B cell (primary cell): ENCODE data around the gene OLFML1. TPM values are rescaled to one million over a fixed set of nuclear protein-coding genes. Genes with fewer than 3 reads are reported as not detected.

Source experiments
- ATAC-seq: fragments of 200-7000 bp; cut with Tn5 transposase; one replicate; pipeline ENCODE4 v1.10.0; 2021; ENCODE audit warnings: low read depth, mild to moderate bottlenecking, moderate number of reproducible peaks, moderate library complexity
- CTCF ChIA-PET: fragments of 350-600 bp; sonication (Branson Sonifier 250); formaldehyde crosslinking; loops from one replicate; lab custom pipeline; 2021; ENCODE audit warnings: antibody characterized with exemption, inconsistent platforms; lab: Charles Lee
- POLR2A ChIA-PET: fragments of 350-600 bp; sonication (Branson Sonifier 250); formaldehyde crosslinking; loops from one replicate; lab custom pipeline; 2021; ENCODE audit warnings: antibody characterized with exemption; lab: Charles Lee
- DNase-seq: peaks from one replicate; pipeline ENCODE4 v3.0.0; 2013
- H2AFZ ChIP-seq: 2 replicates; pipeline ENCODE4 v1.6.1; 2012; ENCODE audit warnings: mild to moderate bottlenecking, low read depth, low read length; ENCODE audit not compliant: insufficient read depth, poor library complexity, severe bottlenecking
- H3K27ac ChIP-seq, 2 donors: 1 replicate in 1 of 2; 2 replicates in 1 of 2; pipeline ENCODE4 v1.5.1; 2012 to 2013; ENCODE audit warnings: low read length in 2 of 2, mild to moderate bottlenecking in 2 of 2, moderate library complexity in 1 of 2
- H3K27me3 ChIP-seq, 4 experiments: fragments of 200-600 bp in 1 of 4; sonication (generic) in 1 of 4; replicated peaks in 1 of 4; 1 replicate in 2 of 4; 2 replicates in 2 of 4; pipeline versions ENCODE4 v1.6.1 to v1.7.0; 2013 to 2016; ENCODE audit warnings: low read length in 3 of 4, mild to moderate bottlenecking in 2 of 4, mixed read lengths in 1 of 4, moderate library complexity in 1 of 4; ENCODE audit not compliant: insufficient read depth in 4 of 4, control insufficient read depth in 3 of 4; ENCODE audit errors: control extremely low read depth in 1 of 4
- H3K36me3 ChIP-seq, 2 experiments: replicated peaks in 1 of 2; 1 replicate in 1 of 2; 2 replicates in 1 of 2; pipeline versions ENCODE4 v1.6.1 to v1.7.1; 2013; ENCODE audit warnings: low read length in 1 of 2; ENCODE audit not compliant: insufficient read depth in 2 of 2, control insufficient read depth in 1 of 2; ENCODE audit errors: control extremely low read depth in 1 of 2, extremely low read depth in 1 of 2
- H3K4me1 ChIP-seq, 2 donors: fragments of 200-600 bp in 1 of 2; sonication (generic) in 1 of 2; 1 replicate in 1 of 2; 2 replicates in 1 of 2; pipeline versions ENCODE4 v1.5.1 to v1.6.1; 2013 to 2017; ENCODE audit warnings: low read length in 2 of 2; ENCODE audit not compliant: control insufficient read depth in 2 of 2, insufficient read depth in 2 of 2
- H3K4me2 ChIP-seq: replicated peaks from 2 replicates; pipeline ENCODE3; 2012; ENCODE audit warnings: mild to moderate bottlenecking, low read depth, low read length; ENCODE audit not compliant: poor library complexity, severe bottlenecking
- H3K4me3 ChIP-seq, 5 experiments: fragments of 200-600 bp in 1 of 5; sonication (generic) in 1 of 5; 1 replicate in 3 of 5; 2 replicates in 2 of 5; pipeline versions ENCODE4 v1.5.1 to v1.7.0; 2011 to 2016; ENCODE audit warnings: low read length in 4 of 5, mild to moderate bottlenecking in 4 of 5, low read depth in 2 of 5, control low read depth in 1 of 5, moderate library complexity in 1 of 5; ENCODE audit not compliant: insufficient read depth in 1 of 5; ENCODE audit errors: control extremely low read depth in 1 of 5, extremely low read depth in 1 of 5
- H3K79me2 ChIP-seq: fragments of 200-600 bp; sonication (generic); one replicate; pipeline ENCODE4 v1.6.0; 2016; ENCODE audit warnings: low read length; ENCODE audit not compliant: control insufficient read depth, insufficient read depth
- H3K9ac ChIP-seq: fragments of 200-600 bp; sonication (generic); 2 replicates; pipeline ENCODE4 v1.6.1; 2017; ENCODE audit warnings: mild to moderate bottlenecking, low read length, moderate library complexity
- H3K9me3 ChIP-seq, 3 donors: one replicate each; pipeline versions ENCODE4 v1.6.1 to v1.7.1; 2013; ENCODE audit warnings: low read length in 2 of 3; ENCODE audit not compliant: control insufficient read depth in 2 of 3, insufficient read depth in 1 of 3; ENCODE audit errors: control extremely low read depth in 1 of 3
- H4K20me1 ChIP-seq: 2 replicates; pipeline ENCODE4 v1.6.0; 2012; ENCODE audit warnings: mild to moderate bottlenecking, low read length; ENCODE audit not compliant: insufficient read depth, control insufficient read depth, poor library complexity, severe bottlenecking
- H3K27ac Mint-ChIP-seq: one replicate; pipeline ENCODE4 v1.8.0; 2021; ENCODE audit warnings: mixed read lengths
- H3K27me3 Mint-ChIP-seq: one replicate; pipeline ENCODE4 v1.8.0; 2021; ENCODE audit warnings: mixed read lengths
- H3K4me1 Mint-ChIP-seq: one replicate; pipeline ENCODE4 v1.8.0; 2021; ENCODE audit warnings: mixed read lengths
- H3K4me3 Mint-ChIP-seq: one replicate; pipeline ENCODE4 v1.8.0; 2021; ENCODE audit warnings: mixed read lengths
- H3K9me3 Mint-ChIP-seq: one replicate; pipeline ENCODE4 v1.8.0; 2022; ENCODE audit warnings: mixed read lengths; ENCODE audit not compliant: insufficient read depth
- CTCF ChIP-seq: fragments of 200-600 bp; IDR thresholded peaks from one replicate; pipeline ENCODE4 v1.8.0; 2022; ENCODE audit warnings: antibody characterized with exemption, mild to moderate bottlenecking
- EZH2 ChIP-seq: IDR thresholded peaks from 2 replicates; pipeline ENCODE4 v1.6.1; 2012; ENCODE audit warnings: borderline replicate concordance, low read depth, mild to moderate bottlenecking, moderate library complexity, low read length; ENCODE audit not compliant: insufficient read depth, poor library complexity, severe bottlenecking
- WGBS: methylation state at CpG from one replicate; pipeline ENCODE4 v1.1.5; 2013; ENCODE audit warnings: missing lambda C conversion rate; ENCODE audit not compliant: insufficient coverage; 5-methylcytosine and 5-hydroxymethylcytosine counted together
- intact Hi-C: fragments of 100-400 bp; cut with micrococcal nuclease; formaldehyde crosslinking; loops from one replicate; pipeline ENCODE4 v1.10.0; 2022
- polyA plus RNA-seq: library from polyadenylated mRNA; depleted of rRNA; stranded (reverse); fragments of >200 nt; gene quantifications from 2 replicates; pipeline ENCODE4 v1.2.3, GENCODE V29; 2012
- total RNA-seq, 2 donors: library from RNA; stranded (reverse); fragments of 120-200 nt in 1 of 2; gene quantifications; 1 replicate in 1 of 2; 2 replicates in 1 of 2; pipeline versions ENCODE4 v1.2.3 to v1.2.4, GENCODE V29; 2013 to 2022

OLFML1 gene
- total and polyA plus RNA-seq, 2 donors (not counting 1 experiment from before 2014, with no cell fraction given), result not detected

GRCh38 chr11:7436657-7437056, 48.6 kb upstream of the OLFML1 start:
- Histone ChIP-seq H3K4me3 (no peak overlapping the region), H3K4me1 (peaks cover 16 to 18% of the 10 kb centered on the region in 2 donors), H3K27ac (peak overlapping the region; percentile 28 to 66), H3K9ac (peak overlapping the region; percentile 23), H3K4me2 (peak overlapping the region; percentile 50), H2AFZ (peak overlapping the region; percentile 60), H4K20me1 (no peaks in the 10 kb centered on the region), H3K36me3 (peaks cover 0 to 7% of the 10 kb centered on the region in 2 experiments), H3K9me3 (no peaks in the 10 kb centered on the region), H3K79me2 (no peaks in the 10 kb centered on the region), H3K27me3 (no peaks in the 10 kb centered on the region)
- 0% methylated on average over 3 of the region's 5 CpGs for WGBS
- Mint-ChIP-seq H3K4me1 (peaks cover 20% of the 10 kb centered on the region), H3K4me3 (peak overlapping the region; percentile 61), H3K27ac (peak overlapping the region; percentile 86), H3K27me3 (no peaks in the 10 kb centered on the region), H3K9me3 (no peaks in the 10 kb centered on the region)
- DNase-seq (peak; percentile 65), ATAC-seq (peak; percentile 96)
- CTCF ChIA-PET, result interaction anchor here (0.7 to 3.4 kb wide), 7 partner anchors 71 to 258 kb away, joined by 3 to 16 read pairs (median 5); no protein-coding TSS in a partner anchor
- TF ChIP-seq CTCF (no peak), EZH2 (no peak)
- intact Hi-C loops, result no loop called here
- POLR2A ChIA-PET, result no interaction called here

GRCh38 chr11:7437696-7438095, 47.6 kb upstream of the OLFML1 start:
- H3K27me3 Mint-ChIP-seq, result no peaks in the 10 kb centered on the region
- CTCF ChIA-PET, result interaction anchor here (1.0 to 3.4 kb wide), 5 partner anchors 74 to 339 kb away, joined by 3 to 16 read pairs (median 8); no protein-coding TSS in a partner anchor
- intact Hi-C loops, result no loop called here

More at GRCh38 chr11:7437696-7438095, 47.6 kb upstream of the OLFML1 start:
- Histone ChIP-seq H3K4me2 (no peak overlapping the region), H3K79me2 (no peaks in the 10 kb centered on the region), H2AFZ (no peak overlapping the region), H3K36me3 (peaks cover 0 to 7% of the 10 kb centered on the region in 2 experiments), H4K20me1 (no peaks in the 10 kb centered on the region), H3K27ac (no peak overlapping the region), H3K4me3 (no peak overlapping the region), H3K27me3 (no peaks in the 10 kb centered on the region), H3K9ac (no peak overlapping the region), H3K4me1 (peaks cover 16 to 18% of the 10 kb centered on the region in 2 donors), H3K9me3 (no peaks in the 10 kb centered on the region)
- TF ChIP-seq CTCF (no peak), EZH2 (no peak)
- POLR2A ChIA-PET, result interaction anchor here (0.7 to 0.8 kb wide), 2 partner anchors 75 to 136 kb away, joined by 3 read pairs; no protein-coding TSS in a partner anchor
- no peak overlapping the region for H3K4me3 Mint-ChIP-seq
- no peak overlapping the region for H3K27ac Mint-ChIP-seq
- no peaks in the 10 kb centered on the region for H3K9me3 Mint-ChIP-seq
- WGBS, result 93% methylated on average over 3 of the region's 3 CpGs
- peaks cover 20% of the 10 kb centered on the region for H3K4me1 Mint-ChIP-seq
- ATAC-seq (no peak), DNase-seq (no peak)
